HG03558 (cell line): ENCODE measurements around the gene HCRTR1.

Experiments used
- ATAC-seq: cut with Tn5 transposase; IDR thresholded peaks from one replicate; pipeline ENCODE4 v1.9.1; 2021; ENCODE audit warnings: moderate number of reproducible peaks; ENCODE audit not compliant: unreplicated experiment; ENCODE audit errors: extremely low read depth

HCRTR1 gene

GRCh38 chr1:31595836-31596736, 21.4 kb upstream of the HCRTR1 start:
- no peak for ATAC-seq

GRCh38 chr1:31596737-31597097, 20.8 kb upstream of the HCRTR1 start:
- no peak for ATAC-seq

DNA sequence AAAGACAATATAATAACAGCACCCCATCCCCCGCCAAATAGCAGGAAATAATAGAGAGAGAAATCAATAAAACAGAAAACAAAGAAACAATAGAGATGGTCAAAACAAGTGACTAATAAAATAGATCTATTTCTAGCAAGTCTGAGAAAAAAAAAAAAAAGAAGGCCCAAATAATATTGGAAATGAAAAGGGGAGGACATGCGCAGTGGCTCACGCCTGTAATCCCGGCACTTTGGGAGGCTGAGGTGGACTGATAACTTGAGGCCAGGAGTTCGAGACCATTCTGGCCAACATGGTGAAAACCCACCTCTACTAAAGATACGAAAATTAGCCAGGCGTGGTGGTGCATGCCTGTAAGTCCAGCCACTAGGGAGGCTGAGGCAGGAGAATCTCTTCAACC, 18.5 kb upstream of the HCRTR1 start:
- ATAC-seq = no peak

- no peak for ATAC-seq
These were observed 16.8 kb upstream of the HCRTR1 start for GRCh38 chr1:31600641-31601040.

- ATAC-seq = no peak
These were observed 15.4 kb upstream of the HCRTR1 start for GRCh38 chr1:31602081-31602480.

- peak; percentile 71 for ATAC-seq
These were observed 11.5 kb upstream of the HCRTR1 start for GRCh38 chr1:31605908-31606427.

DNA sequence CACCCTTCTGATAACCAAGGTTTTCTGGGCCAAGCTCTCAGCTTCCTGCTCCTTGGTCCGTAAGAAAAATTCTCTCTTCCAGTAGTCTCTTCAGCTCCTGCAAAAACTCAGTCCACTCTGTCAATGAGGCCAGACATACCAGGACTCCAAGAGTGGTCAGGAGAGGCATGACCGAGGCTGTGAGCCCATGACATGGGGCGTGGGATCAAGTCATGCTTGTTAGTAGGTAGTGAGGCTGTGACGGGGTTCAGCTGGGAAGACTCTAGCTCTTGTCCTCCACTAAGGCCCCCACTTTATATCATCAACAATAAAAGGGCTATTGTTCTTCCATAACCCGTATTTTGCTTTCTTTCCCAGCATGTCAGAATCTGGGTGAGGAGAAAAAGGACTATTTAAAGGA, 10.1 kb upstream of the HCRTR1 start:
- no peak for ATAC-seq

DNA sequence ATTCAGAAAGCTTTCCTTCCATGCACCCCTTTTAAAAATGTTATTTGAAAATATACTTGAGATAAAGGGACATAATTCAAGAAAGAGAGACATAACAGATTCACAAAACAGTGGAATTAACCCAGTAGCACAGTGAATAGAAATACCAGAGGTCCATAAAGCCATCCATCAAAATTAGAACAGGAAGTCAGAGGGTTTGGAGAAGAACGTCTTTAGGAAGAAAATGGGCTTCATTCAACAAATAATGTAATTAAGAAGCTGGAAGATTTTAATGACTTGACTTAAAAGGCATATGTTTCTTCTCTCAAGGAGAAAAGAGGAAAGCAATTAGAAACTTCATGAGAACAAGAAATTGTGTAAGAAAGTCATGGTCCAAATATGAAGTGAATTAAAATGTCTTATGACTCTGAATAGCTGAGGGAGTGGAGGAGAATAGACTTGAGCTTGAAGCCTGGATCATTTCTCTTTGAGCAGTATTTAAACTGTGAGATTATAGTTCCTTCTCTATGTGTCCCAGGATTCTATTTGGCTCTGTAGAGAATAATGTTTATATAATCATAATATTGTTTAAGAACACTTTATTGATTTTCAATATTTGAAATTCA, 7.9 kb upstream of the HCRTR1 start:
- ATAC-seq = no peak

GRCh38 chr1:31614414-31615005, 3.0 kb upstream of the HCRTR1 start:
- no peak for ATAC-seq

- ATAC-seq = no peak
These were observed 2.1 kb upstream of the HCRTR1 start for GRCh38 chr1:31615414-31615813.

GRCh38 chr1:31615939-31616338, 1.6 kb upstream of the HCRTR1 start:
- ATAC-seq = no peak

DNA sequence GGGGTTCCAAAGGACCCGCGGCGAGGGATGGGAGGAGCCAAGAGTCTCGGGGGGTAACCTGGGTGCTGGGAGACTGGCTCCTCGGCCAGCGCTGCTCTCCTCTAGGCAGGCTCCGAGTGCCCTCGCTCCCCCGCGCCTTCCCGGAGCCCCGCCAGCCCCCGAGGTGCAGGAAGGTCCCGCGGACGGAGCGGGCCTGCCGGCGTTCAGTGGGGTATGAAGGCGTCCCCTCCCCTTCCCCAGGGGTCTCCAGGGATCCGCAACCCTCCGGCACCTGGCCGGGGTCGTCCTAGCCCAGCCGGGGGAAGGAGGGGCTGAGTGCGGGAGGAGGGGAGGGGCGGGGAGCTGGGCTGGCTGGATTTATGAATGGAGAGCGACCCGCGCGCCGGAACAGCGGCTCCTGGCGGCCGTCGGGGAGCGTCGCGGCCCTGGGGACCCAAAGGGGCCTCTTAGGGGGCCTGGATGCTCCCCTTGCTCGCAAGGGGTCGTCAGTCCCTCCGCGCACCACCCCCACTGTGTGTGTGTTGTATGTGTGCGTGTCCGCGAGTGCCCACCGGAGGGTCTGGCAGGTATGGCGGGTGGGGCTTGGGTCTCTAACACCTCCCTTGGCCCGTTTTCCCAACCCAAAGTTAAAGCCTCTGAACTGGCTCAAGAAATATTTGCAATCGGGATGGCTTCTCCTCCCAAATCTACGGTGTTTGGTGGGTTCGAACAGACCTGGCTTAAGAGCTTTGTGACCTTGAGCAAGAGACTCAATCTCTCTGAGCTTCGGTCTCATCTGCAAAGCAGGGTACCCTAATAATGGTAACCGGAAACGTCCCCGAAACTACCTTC, 642 bp downstream of the HCRTR1 start:
- ATAC-seq = no peak

GRCh38 chr1:31618916-31619846, 1.7 kb downstream of the HCRTR1 start:
- no peak for ATAC-seq

- ATAC-seq = no peak
These were observed 3.4 kb downstream of the HCRTR1 start for GRCh38 chr1:31620631-31621497.

GRCh38 chr1:31621498-31621820, 4.0 kb downstream of the HCRTR1 start:
- no peak for ATAC-seq

DNA sequence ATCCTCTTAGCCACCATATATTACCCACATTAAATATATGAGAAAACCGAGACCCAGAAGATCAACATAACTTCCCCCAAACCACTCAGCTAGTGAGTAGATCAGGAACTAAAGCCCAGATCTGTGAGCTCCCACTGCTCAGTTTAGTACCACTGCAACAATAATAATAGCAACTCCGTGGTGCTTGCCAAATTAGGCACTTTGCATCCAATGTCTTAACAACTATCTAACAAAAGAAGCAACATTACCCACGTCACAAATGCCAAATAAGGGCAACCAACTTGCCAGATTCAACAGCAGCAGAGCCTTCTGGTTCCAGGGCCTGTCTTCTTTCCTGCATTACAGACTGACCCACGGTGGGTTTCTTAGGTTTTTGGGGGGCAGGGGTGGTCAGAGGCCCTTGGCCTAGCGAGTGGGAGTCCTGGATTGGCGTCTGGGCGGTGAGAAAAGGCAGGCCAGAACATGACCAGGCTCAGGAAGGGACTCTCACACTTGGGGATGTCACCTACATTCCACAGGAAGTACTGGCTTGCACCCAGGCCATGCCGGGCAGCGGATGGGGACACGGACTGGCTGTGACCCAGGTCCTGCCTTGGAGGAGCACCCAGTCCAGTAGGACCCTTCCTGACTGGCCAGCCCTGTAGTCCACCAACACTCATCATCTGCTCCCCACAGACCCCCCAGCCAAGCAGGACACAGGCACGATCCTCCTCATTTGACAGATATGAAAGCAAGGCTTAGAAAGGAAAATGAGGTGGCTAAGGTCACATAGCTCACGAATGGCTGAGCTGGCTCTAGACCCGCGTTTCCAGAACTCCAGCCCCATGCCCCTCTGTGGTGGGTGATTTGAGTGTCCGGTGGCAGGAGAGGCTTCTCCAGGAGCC, 4.6 kb downstream of the HCRTR1 start:
- no peak for ATAC-seq

DNA sequence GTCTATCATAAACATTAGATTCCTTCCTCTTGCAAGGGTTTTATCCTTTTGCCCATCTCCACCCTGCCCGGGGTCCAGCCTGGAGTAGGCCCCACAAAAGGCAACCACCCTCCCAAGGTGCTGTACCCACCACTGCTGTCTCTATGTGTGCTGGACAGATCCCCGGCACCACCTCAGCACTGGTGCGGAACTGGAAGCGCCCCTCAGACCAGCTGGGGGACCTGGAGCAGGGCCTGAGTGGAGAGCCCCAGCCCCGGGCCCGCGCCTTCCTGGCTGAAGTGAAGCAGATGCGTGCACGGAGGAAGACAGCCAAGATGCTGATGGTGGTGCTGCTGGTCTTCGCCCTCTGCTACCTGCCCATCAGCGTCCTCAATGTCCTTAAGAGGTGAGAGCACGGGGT, 5.9 kb downstream of the HCRTR1 start:
- ATAC-seq = no peak

DNA sequence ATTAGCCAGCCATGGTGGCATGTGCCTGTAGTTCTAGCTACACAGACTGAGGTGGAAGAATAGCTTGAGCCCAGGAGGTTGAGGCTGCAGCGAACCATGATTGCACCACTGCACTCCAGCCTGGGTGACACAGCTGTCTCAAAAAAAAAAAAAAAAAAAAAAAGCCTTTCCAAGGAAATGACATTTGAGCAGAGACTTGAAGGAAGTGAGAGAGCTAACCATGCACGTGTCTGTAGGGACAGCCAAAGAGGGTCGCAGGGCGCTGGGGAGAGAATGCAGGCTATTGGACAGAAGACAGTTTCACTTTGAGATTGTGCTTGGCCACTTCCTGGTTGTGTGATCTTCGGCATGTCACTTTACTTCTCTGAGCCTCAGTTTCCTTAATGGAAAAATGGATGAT, 6.8 kb downstream of the HCRTR1 start:
- ATAC-seq = no peak
